ENCODE measurements around the gene FOXP1. TPM values are rescaled to one million over a fixed set of nuclear protein-coding genes. Genes with fewer than 3 reads are reported as not detected.

FOXP1 gene
- total RNA-seq (2022; extraction: Qiagen RNA extraction; ENCODE audit: low read depth): 8.3 to 12.0 TPM (median 9.5 TPM) in 5 replicates

DNA sequence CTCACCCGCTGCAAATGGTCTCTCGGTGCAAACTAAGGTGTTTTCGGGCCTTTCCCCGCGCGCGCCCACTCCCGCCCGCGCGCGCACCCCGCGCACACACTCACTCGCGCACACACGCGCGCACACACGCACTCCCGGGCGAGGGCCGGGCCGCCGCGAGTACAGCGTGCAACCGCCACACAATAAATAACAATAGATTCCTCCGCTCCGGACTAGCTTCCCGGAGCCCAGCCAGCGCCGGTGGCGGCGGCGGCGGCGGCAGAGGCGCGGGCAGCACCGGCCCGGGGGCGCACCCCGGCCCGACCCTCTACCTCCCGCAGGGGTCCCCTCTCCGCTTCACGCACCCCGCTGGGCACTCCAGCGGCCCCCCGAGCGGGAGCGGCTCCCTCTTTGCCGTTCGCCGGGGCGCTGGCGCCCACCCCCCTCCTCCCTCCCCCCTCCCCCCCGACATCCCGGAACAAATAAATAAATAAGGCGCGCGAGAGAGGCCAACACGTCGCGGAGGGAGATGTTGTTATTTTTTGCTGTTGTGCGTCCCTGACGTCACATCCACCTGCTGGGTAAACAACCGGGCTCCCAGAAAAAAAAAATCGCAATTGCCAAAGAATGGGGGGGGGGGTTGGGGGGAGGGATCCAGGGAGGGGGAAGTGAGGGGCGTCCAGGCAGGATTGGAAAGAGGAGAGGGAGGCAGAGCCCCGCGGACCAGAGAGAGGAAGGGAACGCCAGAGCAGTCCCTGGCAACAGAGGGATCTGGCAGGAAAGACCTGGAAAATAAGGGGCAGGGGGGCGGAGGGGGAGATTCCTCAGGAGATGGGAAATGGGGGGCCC, at the start of gene FOXP1:
Gene FOXP1, minus strand, starts transcription at position 163 of the 828 bp plus-strand sequence. CDS start 385,347 bp downstream, outside the sequence.

Other genes starting within 250 kb of the FOXP1 start
- 3.0 to 3.8 TPM (median 3.4 TPM) in 5 replicates for gene EIF4E3, start 141.7 kb upstream of the FOXP1 start, total RNA-seq (2022; extraction: Qiagen RNA extraction; ENCODE audit: low read depth)
- gene GPR27, start 170.1 kb upstream of the FOXP1 start, total RNA-seq (2022; extraction: Qiagen RNA extraction; ENCODE audit: low read depth): 3.0 to 3.3 TPM (median 3.2 TPM) in 5 replicates
- not detected in 5 replicates for gene PROK2, start 201.4 kb upstream of the FOXP1 start, total RNA-seq (2022; extraction: Qiagen RNA extraction; ENCODE audit: low read depth)